HAP-1 (cell line): ENCODE data around the gene LAMA1.

Experiments used
- DNase-seq, 2 experiments: peaks; one replicate each; pipeline ENCODE4 v3.0.0-alpha.2; 2016 to 2020; ENCODE audit warnings: low spot score in 2 of 2
- H3K27me3 ChIP-seq: fragments of 250-450 bp; sonication (Bioruptor Pico); 2 replicates; pipeline ENCODE4 v1.5.1; 2020; ENCODE audit warnings: low read depth, mild to moderate bottlenecking, moderate library complexity
- H3K36me3 ChIP-seq: fragments of 250-450 bp; sonication (Bioruptor Pico); replicated peaks from 2 replicates; pipeline ENCODE4 v1.5.1; 2020; ENCODE audit warnings: mild to moderate bottlenecking
- H3K4me1 ChIP-seq: fragments of 250-450 bp; sonication (Bioruptor Pico); 2 replicates; pipeline ENCODE4 v1.5.1; 2020; ENCODE audit warnings: mild to moderate bottlenecking
- H3K4me3 ChIP-seq: fragments of 250-450 bp; sonication (Bioruptor Pico); 2 replicates; pipeline ENCODE4 v1.5.1; 2020; ENCODE audit warnings: mild to moderate bottlenecking, moderate library complexity
- H3K9me3 ChIP-seq: fragments of 250-450 bp; sonication (Bioruptor Pico); 2 replicates; pipeline ENCODE4 v1.5.1; 2020; ENCODE audit warnings: mild to moderate bottlenecking, moderate library complexity
- in situ Hi-C: fragments of 300-500 bp; cut with MboI; formaldehyde crosslinking; loops from 3 replicates; pipeline ENCODE4 v1.14.3; 2020; ENCODE audit warnings: low sequenced_read_pairs, inconsistent platforms, mixed read lengths

LAMA1 gene

GRCh38 chr18:6928359-6928758 is 189.2 kb downstream of the LAMA1 start:
- Histone ChIP-seq H3K27me3 (no peaks in the 10 kb centered on the region), H3K9me3 (no peaks in the 10 kb centered on the region), H3K4me3 (no peak overlapping the region), H3K4me1 (no peaks in the 10 kb centered on the region), H3K36me3 (no peaks in the 10 kb centered on the region)
- in situ Hi-C loops, result no loop called here
- no peak for DNase-seq

GRCh38 chr18:6927153-6927552 is 190.4 kb downstream of the LAMA1 start:
- in situ Hi-C loops, result no loop called here
- no peaks in the 10 kb centered on the region for H3K27me3 ChIP-seq
- H3K4me3 ChIP-seq, result no peak overlapping the region
- H3K9me3 ChIP-seq, result no peaks in the 10 kb centered on the region
- no peak for DNase-seq
- no peaks in the 10 kb centered on the region for H3K4me1 ChIP-seq
- H3K36me3 ChIP-seq, result no peaks in the 10 kb centered on the region

DNA sequence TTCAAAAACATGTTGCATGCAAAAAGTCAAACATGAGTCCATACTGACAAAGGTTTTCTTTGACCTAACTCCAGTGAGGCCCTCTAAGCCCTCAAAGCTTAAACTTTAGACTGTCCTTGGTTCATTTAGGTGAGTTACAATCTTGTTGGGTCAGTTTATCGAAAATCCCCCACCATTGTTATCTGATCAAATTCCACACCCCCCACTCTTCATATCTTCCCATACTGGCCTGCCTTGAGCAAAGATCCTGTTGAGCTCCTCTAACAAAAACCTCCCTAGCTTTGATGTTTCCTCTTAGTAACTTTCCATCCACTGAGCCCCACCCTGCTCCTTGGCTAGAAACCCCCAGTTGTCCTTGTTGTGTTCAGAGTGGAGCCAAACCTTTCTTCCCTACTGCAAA is 194.4 kb downstream of the LAMA1 start:
- Histone ChIP-seq H3K27me3 (no peaks in the 10 kb centered on the region), H3K4me1 (no peaks in the 10 kb centered on the region), H3K9me3 (no peaks in the 10 kb centered on the region), H3K4me3 (no peak overlapping the region), H3K36me3 (no peaks in the 10 kb centered on the region)
- in situ Hi-C loops, result no loop called here
- DNase-seq, result no peak

DNA sequence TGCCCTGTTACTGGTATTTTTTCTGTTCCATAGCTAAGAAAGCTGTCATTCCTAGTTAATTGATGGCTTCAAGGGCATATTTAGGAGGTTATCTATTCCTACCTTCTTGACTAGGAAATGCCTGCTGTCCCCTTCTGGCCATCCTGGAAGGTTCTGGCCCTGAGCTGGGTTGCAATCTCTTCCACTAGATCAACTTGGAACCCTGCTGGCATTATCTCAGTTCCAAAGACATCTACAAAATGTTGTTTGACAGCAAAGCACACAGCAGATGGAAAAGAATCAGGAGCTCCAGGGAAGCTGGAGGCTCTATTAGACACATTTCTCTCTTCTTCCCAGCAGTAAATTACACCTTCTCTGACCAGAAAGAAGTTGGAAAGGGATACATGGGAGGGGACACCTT is 196.0 kb downstream of the LAMA1 start:
- DNase-seq, result no peak
- no peaks in the 10 kb centered on the region for H3K36me3 ChIP-seq

DNA sequence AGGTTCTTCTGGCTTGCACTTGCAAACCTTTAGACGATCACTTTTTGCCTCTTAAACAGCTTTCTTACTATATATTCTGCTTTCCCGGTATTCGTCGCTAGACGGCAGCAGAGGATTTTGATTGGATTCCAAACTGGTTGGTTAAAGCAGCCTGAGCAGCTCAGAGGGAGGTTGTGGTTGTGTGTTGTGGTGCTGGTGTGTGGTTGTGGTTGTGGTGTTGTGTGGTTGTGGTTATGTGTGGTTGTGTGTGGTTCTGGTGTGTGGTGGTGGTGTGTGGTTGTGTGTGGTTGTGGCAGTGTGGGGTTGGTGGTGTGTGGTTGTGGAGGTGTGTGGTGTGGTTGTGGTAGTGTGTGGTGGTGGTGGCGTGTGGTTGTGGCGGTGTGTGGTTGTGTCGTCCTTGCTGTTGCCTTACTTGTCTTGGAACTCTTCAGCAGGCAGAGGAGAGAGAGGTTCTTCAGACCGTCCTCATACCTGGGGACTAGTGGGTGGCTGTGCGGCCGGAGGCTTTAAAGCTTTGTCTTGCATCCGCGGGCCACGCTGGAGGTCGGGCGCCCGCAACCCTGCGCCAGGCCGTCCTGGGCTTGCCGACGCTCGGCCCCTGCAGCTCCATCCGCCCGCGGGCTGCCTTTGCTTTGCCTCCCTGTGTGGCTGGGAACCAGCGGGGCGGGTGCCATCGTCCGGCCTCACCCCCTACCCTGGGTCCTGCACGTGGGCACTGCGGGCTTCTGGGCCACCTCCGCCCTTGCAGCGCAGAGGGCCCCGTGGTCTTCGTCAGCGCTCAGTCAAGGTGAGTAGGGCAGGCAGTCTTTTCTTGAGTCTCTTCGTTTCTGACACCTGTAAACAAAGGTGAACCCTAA is 197.3 kb downstream of the LAMA1 start:
- peak in 1 of 2 experiments; percentile 34 for DNase-seq
- in situ Hi-C loops, result no loop called here
- no peaks in the 10 kb centered on the region for H3K4me1 ChIP-seq
- no peaks in the 10 kb centered on the region for H3K36me3 ChIP-seq
- no peaks in the 10 kb centered on the region for H3K27me3 ChIP-seq
- no peaks in the 10 kb centered on the region for H3K9me3 ChIP-seq
- H3K4me3 ChIP-seq, result no peak overlapping the region

More for the DNA sequence above, 196.0 kb downstream of the LAMA1 start:
- no peaks in the 10 kb centered on the region for H3K27me3 ChIP-seq
- H3K4me1 ChIP-seq, result no peaks in the 10 kb centered on the region
- H3K4me3 ChIP-seq, result no peak overlapping the region
- no peaks in the 10 kb centered on the region for H3K9me3 ChIP-seq
- in situ Hi-C loops, result no loop called here

DNA sequence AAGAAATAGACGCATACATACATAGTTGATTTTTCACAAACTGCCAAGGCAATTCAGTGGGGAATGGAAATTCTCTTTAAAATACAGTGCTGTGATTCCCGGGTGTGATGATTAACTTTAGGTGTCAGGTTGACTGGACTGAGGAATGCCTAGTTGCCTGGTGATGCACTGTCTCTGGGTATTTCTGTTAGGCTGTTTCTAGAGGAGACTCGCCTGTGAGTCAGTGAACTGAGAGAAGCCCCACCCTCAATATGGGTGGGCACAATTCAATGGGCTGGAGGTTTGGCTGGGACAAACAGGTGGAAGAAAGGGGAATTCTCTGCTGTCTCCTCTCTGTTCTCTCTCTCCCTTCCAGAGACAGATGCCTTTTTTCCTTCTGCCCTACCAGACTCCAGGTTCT is 200.5 kb downstream of the LAMA1 start:
- Histone ChIP-seq H3K36me3 (no peaks in the 10 kb centered on the region), H3K4me1 (no peaks in the 10 kb centered on the region), H3K9me3 (no peaks in the 10 kb centered on the region), H3K4me3 (no peak overlapping the region), H3K27me3 (no peaks in the 10 kb centered on the region)
- no peak for DNase-seq
- in situ Hi-C loops, result no loop called here

DNA sequence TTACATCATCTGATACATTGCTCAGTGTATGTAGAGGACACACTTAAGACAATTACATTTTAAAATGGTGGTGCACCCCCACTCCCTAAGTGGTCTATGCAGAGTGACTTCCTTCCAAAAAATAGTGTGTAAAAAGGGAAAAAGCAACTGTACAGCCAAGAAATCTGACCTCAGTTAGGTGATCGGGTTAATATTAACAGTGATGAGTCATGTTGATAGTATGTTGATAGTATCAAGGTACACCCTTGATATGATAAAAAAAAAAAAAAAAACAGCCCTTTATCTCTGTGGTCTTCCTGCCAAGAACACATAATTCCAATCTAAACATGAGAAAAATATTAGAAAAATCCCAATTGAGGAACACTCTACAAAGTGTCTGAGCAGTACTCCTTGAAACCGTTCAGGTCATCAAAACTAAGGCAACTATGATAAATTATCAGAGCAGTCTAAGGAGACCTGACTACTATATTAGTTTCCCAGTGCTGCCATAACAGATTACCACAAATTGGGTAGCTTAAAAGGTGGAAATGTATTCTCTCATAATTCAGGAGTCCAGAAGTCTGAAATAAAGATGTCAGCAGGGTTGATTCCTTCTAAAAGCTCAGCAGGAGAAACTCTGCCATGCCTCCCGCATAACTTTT is 216.2 kb downstream of the LAMA1 start:
- no peak for DNase-seq
- Histone ChIP-seq H3K4me1 (no peaks in the 10 kb centered on the region), H3K36me3 (no peaks in the 10 kb centered on the region), H3K9me3 (no peaks in the 10 kb centered on the region), H3K27me3 (no peaks in the 10 kb centered on the region), H3K4me3 (no peak overlapping the region)
- in situ Hi-C loops, result no loop called here

- H3K9me3 ChIP-seq, result no peaks in the 10 kb centered on the region
- no peak overlapping the region for H3K4me3 ChIP-seq
- in situ Hi-C loops, result no loop called here
- H3K27me3 ChIP-seq, result no peaks in the 10 kb centered on the region
- H3K4me1 ChIP-seq, result no peaks in the 10 kb centered on the region
- no peaks in the 10 kb centered on the region for H3K36me3 ChIP-seq
- no peak for DNase-seq
Observed at GRCh38 chr18:6891788-6892187, 225.8 kb downstream of the LAMA1 start.
